Measurements from ENCODE around the gene TIMM50. TPM values are rescaled to one million over a fixed set of nuclear protein-coding genes. Genes with fewer than 3 reads are reported as not detected.

The TIMM50 gene
- total and polyA plus RNA-seq, 2 of the 13 experiments (the other 11 are each of a cell fraction or from before 2014, with no cell fraction given) = 91.1 to 92.5 TPM

- TF ChIP-seq DZIP1 (CRISPR knock-in tag; IDR thresholded peaks at IDR 0.05) (peak; percentile 24; the same call in 1 of the 2 replicates), ZBTB7B (CRISPR knock-in tag; IDR thresholded peaks at IDR 0.05) (peak; percentile 32; the same call in 1 of the 2 replicates), SMARCC2 (IDR thresholded peaks at IDR 0.05) (no peak), ZHX2 (IDR thresholded peaks at IDR 0.05; ENCODE audit: low read depth) (no peak), ZHX2 (CRISPR knock-in tag; IDR thresholded peaks at IDR 0.05; ENCODE audit: borderline replicate concordance) (no peak), GABPB1 (CRISPR knock-in tag; IDR thresholded peaks at IDR 0.05) (0 out of 2 replicates have a peak, but pooled peaks have one; percentile 18), ZNF3 (CRISPR knock-in tag; IDR thresholded peaks at IDR 0.05) (no peak), BRD4 (CRISPR knock-in tag; IDR thresholded peaks at IDR 0.05) (no peak), ZNF574 (CRISPR knock-in tag; IDR thresholded peaks at IDR 0.05) (no peak), IRF2 (CRISPR knock-in tag; IDR thresholded peaks at IDR 0.05) (no peak), HCFC1 (IDR thresholded peaks at IDR 0.05; ENCODE audit: low read depth, low read length) (no peak), ZNF326 (CRISPR knock-in tag; IDR thresholded peaks at IDR 0.05; ENCODE audit: borderline replicate concordance) (no peak), ZNF614 (CRISPR knock-in tag; IDR thresholded peaks at IDR 0.05; ENCODE audit: borderline replicate concordance) (no peak), ZBTB34 (CRISPR knock-in tag; IDR thresholded peaks at IDR 0.05) (no peak), HOXD1 (CRISPR knock-in tag; IDR thresholded peaks at IDR 0.05) (no peak)
Observed at GRCh38 chr19:39514840-39515550, 34.4 kb downstream of the TIMM50 start, which contains the start of gene SELENOV (continued).

Data from HepG2 (cell line).